ENCODE results near the gene SMIM43. TPM values are rescaled to one million over a fixed set of nuclear protein-coding genes. Genes with fewer than 3 reads are reported as not detected.

Gene SMIM43
- polyA plus RNA-seq, 1 of the 3 experiments (the other 2 are of a cell fraction): 37.2 TPM

- TF ChIP-seq USF2 (IDR thresholded peaks at IDR 0.05; ENCODE audit: borderline replicate concordance, low read depth, low read length): no peak
- no peak for TF ChIP-seq RFX5 (IDR thresholded peaks at IDR 0.05; ENCODE audit: low read length)
- no peak for TF ChIP-seq FOSL2 (IDR thresholded peaks at IDR 0.05; ENCODE audit: borderline replicate concordance, low read depth)
Measured at GRCh38 chr4:121784401-121784800, 19.4 kb upstream of the SMIM43 start (continued).

GRCh38 chr4:121783210-121783609 lies 18.2 kb upstream of the SMIM43 start:
- no peaks in the 10 kb centered on the region for H4K20me1 ChIP-seq (ENCODE audit: insufficient read depth)
- TF ChIP-seq USF2 (IDR thresholded peaks at IDR 0.05; ENCODE audit: borderline replicate concordance, low read depth, low read length): no peak
- TF ChIP-seq RAD21 (IDR thresholded peaks at IDR 0.05; ENCODE audit: low read length): no peak
- no peak for TF ChIP-seq SIN3A (IDR thresholded peaks at IDR 0.05; ENCODE audit: borderline replicate concordance, low read depth, low read length)
- no peak for TF ChIP-seq PBX3 (IDR thresholded peaks at IDR 0.05)
- no peak for TF ChIP-seq CTCF (IDR thresholded peaks at IDR 0.05)
- no peak for TF ChIP-seq ELF1 (IDR thresholded peaks at IDR 0.05)
- no peak for TF ChIP-seq TAF1 (IDR thresholded peaks at IDR 0.05; ENCODE audit: borderline replicate concordance, low read depth, low read length)
- no peak for TF ChIP-seq NRF1 (IDR thresholded peaks at IDR 0.05; ENCODE audit: low read depth, low read length)
- no peak for TF ChIP-seq GABPA (IDR thresholded peaks at IDR 0.05; ENCODE audit: low read depth)
- ChIA-PET CTCF (no interaction called here), POLR2A (no interaction called here)
- H3K27ac ChIP-seq (ENCODE audit: low read depth in 2 of 2, low read length in 1 of 2): peak overlapping the region in 1 of 2 experiments; percentile 89; a peak in 2 of 4 replicates
- peaks cover 41% of the 10 kb centered on the region for H3F3A ChIP-seq (replicated peaks; ENCODE audit: insufficient read depth)
- no peak for DNase-seq
- peaks cover 0 to 5% of the 10 kb centered on the region in 2 experiments for H3K36me3 ChIP-seq (replicated peaks in 1 of 2; ENCODE audit: control insufficient read depth in 1 of 2, insufficient read depth in 2 of 2, low read length in 1 of 2)
- 0 out of 2 replicates have a peak, but pooled peaks cover 6% of the 10 kb centered on the region for H3K9me3 ChIP-seq
- H3K9ac ChIP-seq: no peak overlapping the region
- H3K4me1 ChIP-seq (ENCODE audit: control insufficient read depth in 1 of 2, insufficient read depth in 2 of 2, low read depth in 1 of 2, low read length in 1 of 2): peaks cover 0 to 34% of the 10 kb centered on the region in 2 experiments
- H2AFZ ChIP-seq (ENCODE audit: low read depth): no peak overlapping the region
- H3K27me3 ChIP-seq (ENCODE audit: insufficient read depth): no peaks in the 10 kb centered on the region
- H3K4me2 ChIP-seq: no peak overlapping the region
- WGBS (ENCODE audit: low lambda C conversion rate): 8% methylated on average over 1 of the region's 1 CpG
- no peaks in the 10 kb centered on the region for H3K9me2 ChIP-seq
- H3K79me2 ChIP-seq (ENCODE audit: insufficient read depth): no peaks in the 10 kb centered on the region
- H3K4me3 ChIP-seq (ENCODE audit: low read depth in 2 of 2, low read length in 1 of 2): no peak overlapping the region

All from SK-N-SH (cell line).